ENCODE data around the gene MORN1. TPM values are rescaled to one million over a fixed set of nuclear protein-coding genes. Genes with fewer than 3 reads are reported as not detected.

The MORN1 gene
- total and polyA plus RNA-seq, 2 of the 4 experiments (the other 2 are of a cell fraction): 3.0 to 4.2 TPM

DNA sequence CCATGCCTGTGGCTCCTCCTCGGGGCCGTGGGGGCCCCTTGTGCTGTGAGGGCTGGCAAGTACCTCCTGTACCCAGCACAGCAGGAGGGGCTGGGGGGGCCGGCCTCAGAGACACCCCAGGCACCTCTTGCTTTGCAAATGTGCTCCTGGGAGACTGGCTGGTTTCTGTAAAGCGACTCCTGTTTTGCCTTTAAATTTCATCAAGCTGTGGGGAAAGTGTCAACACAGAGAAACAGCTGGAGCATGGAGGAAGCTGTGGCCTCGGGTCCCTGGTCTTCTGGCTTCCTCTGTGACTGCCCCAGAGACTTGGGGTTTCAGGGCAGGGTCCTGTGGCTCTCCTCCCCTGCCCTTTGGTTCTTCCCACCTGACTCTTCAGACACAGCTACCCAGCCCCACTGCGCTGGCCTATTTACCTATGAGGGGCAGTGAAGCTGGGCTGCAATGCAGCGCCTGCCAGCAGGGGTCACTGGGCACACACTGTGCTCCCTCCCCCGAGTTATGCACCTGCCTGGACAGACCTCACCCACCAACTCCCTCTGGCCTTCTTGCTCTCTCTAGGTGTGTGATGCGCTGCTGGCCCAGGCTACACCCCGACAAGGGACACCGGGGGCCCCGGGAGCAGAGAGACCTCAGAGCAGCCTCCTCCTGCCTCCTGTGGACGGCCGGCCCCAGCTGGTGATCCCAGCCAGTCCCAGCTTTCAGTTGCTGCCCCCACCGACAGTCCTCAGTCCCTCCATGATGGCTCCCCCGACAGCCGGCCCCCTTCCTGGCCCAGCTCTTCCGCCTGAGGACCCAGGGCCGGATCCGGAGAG lies 38.6 kb upstream of the MORN1 start:
- no peak overlapping the region for H4K8ac ChIP-seq (ENCODE audit: low read depth in 2 of 2, low read length in 2 of 2)
- in situ Hi-C loops (cut with MboI; ENCODE audit: low sequenced_read_pairs): loop anchor here (25.0 kb wide), 1 partner anchor 632 kb away; the partner anchor contains the start of gene PRDM16
- no peak overlapping the region for H3K4ac ChIP-seq (ENCODE audit: low read depth, low read length)
- H3K9me1 ChIP-seq (ENCODE audit: insufficient read depth, low read length): no peaks in the 10 kb centered on the region
- dilution Hi-C loops (cut with HindIII; ENCODE audit: low sequenced_read_pairs, unreplicated experiment): no loop called here
- no peak for ATAC-seq (ENCODE audit: low read depth)
- peaks cover 43% of the 10 kb centered on the region for H3K27me3 ChIP-seq (ENCODE audit: control insufficient read depth, insufficient read depth, low read length)
- CTCF ChIA-PET: interaction anchor here (0.6 to 0.9 kb wide), 2 partner anchors 17 to 116 kb away, joined by 3 read pairs; no protein-coding TSS in a partner anchor
- POLR2A ChIA-PET (ENCODE audit: unreplicated experiment): no interaction called here
- no peak overlapping the region for H2AK5ac ChIP-seq (ENCODE audit: low read depth, low read length)
- no peak overlapping the region for H2BK120ac ChIP-seq (ENCODE audit: low read depth, low read length)
- no peaks in the 10 kb centered on the region for H3K36me3 ChIP-seq (ENCODE audit: control insufficient read depth, insufficient read depth, low read length)
- H3K23ac ChIP-seq (ENCODE audit: low read depth, low read length): no peak overlapping the region
- no peak overlapping the region for H4K91ac ChIP-seq (ENCODE audit: insufficient read depth, low read depth, low read length)
- WGBS, 2 experiments (ENCODE audit: extremely low coverage in 2 of 2, insufficient read length in 1 of 2): 70% methylated on average over 7 of the region's 20 CpGs; no CpG with 5 or more reads in 1 of the 2 experiments
- no peak overlapping the region for H3K56ac ChIP-seq (ENCODE audit: extremely low read depth, insufficient read depth, low read length)
- no peak for DNase-seq
- H2BK20ac ChIP-seq (ENCODE audit: low read depth, low read length): no peak overlapping the region
- BruUV-seq (replicated peaks): no TSS peak
- H3K4me3 ChIP-seq (ENCODE audit: insufficient read depth, low read depth, low read length): no peak overlapping the region
- H3K9ac ChIP-seq (ENCODE audit: low read depth, low read length): no peak overlapping the region
- H3K4me2 ChIP-seq (ENCODE audit: low read depth, low read length): no peak overlapping the region
- H2AFZ ChIP-seq (replicated peaks; ENCODE audit: low read length, poor library complexity): no peak overlapping the region
- H3K4me1 ChIP-seq (ENCODE audit: control insufficient read depth, insufficient read depth, low read length): no peaks in the 10 kb centered on the region
- H3K14ac ChIP-seq (replicated peaks; ENCODE audit: low read depth, low read length): no peak overlapping the region
- peaks cover 5% of the 10 kb centered on the region; the same call in 1 of the 2 replicates for H3K9me3 ChIP-seq (ENCODE audit: control insufficient read depth, insufficient read depth, low read length)
- H2BK5ac ChIP-seq (ENCODE audit: low read depth, low read length, poor library complexity, severe bottlenecking): no peak overlapping the region
- no peaks in the 10 kb centered on the region for H3K79me1 ChIP-seq (ENCODE audit: low read depth in 1 of 2, low read length in 2 of 2)
- no peak overlapping the region for H2AK9ac ChIP-seq (replicated peaks; ENCODE audit: low read depth, low read length, poor library complexity)
- H2BK15ac ChIP-seq (ENCODE audit: low read depth, low read length): no peak overlapping the region
- intact Hi-C loops (cut with micrococcal nuclease): loop anchor here (5.0 kb wide), 1 partner anchor 117 kb away; no protein-coding TSS in a partner anchor
- H4K5ac ChIP-seq (ENCODE audit: low read depth, low read length): no peak overlapping the region
- no peaks in the 10 kb centered on the region; the same call in 1 of the 2 replicates for H4K20me1 ChIP-seq (ENCODE audit: insufficient read depth, low read length)
- H3K18ac ChIP-seq (ENCODE audit: low read depth, low read length): no peak overlapping the region
- no peak overlapping the region for H3K27ac ChIP-seq (ENCODE audit: insufficient read depth, low read length)
- TF ChIP-seq RFX5 (IDR thresholded peaks at IDR 0.05; ENCODE audit: low read depth, low read length): no peak
- TF ChIP-seq NFE2L2 (IDR thresholded peaks at IDR 0.05; ENCODE audit: low read depth, low read length): no peak
- no peak for TF ChIP-seq BHLHE40 (IDR thresholded peaks at IDR 0.05; ENCODE audit: low read depth, low read length)
- peak; percentile 25; the same call in 1 of the 2 replicates for TF ChIP-seq SMC3 (IDR thresholded peaks at IDR 0.05; ENCODE audit: low read depth, low read length)
- no peak for TF ChIP-seq MAFK (IDR thresholded peaks at IDR 0.05; ENCODE audit: low read depth, low read length)
- TF ChIP-seq FOS (IDR thresholded peaks at IDR 0.05; ENCODE audit: low read depth, low read length): no peak
- TF ChIP-seq CEBPB (IDR thresholded peaks at IDR 0.05; ENCODE audit: low read depth, low read length): no peak
- peak; percentile 51 for TF ChIP-seq RAD21 (IDR thresholded peaks at IDR 0.05; ENCODE audit: low read length)
- no peak for TF ChIP-seq CHD1 (IDR thresholded peaks at IDR 0.05; ENCODE audit: low read depth, low read length)
- TF ChIP-seq, protein P1, sequence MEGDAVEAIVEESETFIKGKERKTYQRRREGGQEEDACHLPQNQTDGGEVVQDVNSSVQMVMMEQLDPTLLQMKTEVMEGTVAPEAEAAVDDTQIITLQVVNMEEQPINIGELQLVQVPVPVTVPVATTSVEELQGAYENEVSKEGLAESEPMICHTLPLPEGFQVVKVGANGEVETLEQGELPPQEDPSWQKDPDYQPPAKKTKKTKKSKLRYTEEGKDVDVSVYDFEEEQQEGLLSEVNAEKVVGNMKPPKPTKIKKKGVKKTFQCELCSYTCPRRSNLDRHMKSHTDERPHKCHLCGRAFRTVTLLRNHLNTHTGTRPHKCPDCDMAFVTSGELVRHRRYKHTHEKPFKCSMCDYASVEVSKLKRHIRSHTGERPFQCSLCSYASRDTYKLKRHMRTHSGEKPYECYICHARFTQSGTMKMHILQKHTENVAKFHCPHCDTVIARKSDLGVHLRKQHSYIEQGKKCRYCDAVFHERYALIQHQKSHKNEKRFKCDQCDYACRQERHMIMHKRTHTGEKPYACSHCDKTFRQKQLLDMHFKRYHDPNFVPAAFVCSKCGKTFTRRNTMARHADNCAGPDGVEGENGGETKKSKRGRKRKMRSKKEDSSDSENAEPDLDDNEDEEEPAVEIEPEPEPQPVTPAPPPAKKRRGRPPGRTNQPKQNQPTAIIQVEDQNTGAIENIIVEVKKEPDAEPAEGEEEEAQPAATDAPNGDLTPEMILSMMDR (conservative IDR thresholded peaks at IDR 0.05; ENCODE audit: low read depth, low read length): peak; percentile 44

All from IMR-90 (cell line).